Measurements from ENCODE around the gene CDK11B.
"Not testable (repeated sequence)": the region's sequence is repeated elsewhere in the genome, so short reads cannot be mapped to it uniquely, and the experiment has no call there.

Gene CDK11B

DNA sequence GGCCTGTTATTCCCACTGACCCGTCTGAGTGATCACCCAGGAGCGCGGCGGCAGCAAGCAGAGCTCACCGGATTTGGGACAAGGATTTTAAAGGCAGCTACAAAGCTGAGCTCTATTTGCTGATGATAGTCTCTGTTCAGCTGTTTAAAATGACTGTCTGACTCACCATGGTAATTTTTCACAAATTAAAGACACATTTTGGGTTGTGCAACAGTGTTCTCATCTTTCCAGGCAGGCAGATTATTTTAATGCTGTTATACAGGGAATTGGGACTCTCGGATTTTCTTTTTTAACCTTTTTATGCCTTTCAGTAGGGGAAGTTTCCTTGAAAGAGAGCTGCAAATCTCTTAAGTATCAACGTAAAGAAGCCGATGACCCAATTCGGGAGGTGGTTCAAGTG is 3.6 kb upstream of the CDK11B start:
- not testable (repeated sequence) for DNase-seq (ENCODE audit: low read depth)

DNA sequence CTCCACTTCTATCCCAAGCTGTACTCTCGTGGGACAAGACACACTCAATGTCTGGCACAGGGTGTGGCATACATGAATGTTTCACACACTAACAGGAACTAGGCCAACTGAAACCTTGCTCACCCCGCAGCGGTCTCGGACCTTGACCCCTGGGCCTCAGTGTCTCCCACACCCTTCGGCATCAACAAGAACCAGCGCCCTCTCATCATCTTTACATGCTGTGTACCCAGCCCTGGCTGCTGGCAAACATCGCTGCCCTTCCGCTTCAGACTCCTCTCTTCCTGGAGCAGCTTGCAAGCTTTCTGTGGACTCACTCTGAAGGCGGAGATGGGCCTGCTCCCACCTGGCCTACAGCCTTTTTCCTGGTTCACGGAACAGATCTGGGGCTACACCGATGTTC is 10.5 kb downstream of the CDK11B start:
- DNase-seq (ENCODE audit: low read depth) = not testable (repeated sequence)

DNA sequence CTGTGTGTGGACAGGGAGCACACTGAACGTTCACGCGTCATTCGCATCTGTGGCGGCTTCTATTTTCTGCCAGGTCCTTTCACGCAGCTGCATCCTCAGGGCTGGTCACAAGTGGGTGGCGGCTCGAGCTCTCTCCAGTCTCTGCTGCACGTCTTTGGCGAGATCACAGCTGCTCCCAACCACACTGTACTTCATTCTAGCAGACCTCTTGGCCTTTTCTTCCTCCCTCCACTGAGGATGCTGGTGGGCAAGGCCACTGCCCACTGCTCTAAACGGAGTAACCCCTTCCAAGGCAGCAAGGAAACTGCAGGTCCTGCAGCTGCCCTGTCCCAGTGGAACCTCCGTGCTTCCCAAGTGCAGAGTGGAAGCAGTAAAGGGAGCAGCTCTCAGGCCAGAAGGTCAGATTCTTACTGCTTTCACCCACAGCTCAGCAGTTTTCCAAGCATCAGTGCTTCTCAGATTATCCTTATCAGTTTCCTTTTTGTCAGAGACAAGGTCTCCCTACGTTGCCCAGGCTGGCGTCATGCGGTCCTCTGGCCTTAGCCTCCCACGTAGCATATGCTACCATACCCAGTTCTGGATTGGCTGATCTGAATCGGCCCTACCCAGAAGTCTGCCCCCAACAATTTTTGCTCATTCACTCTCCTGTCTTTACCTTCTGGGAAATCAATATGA is 11.1 kb downstream of the CDK11B start:
- not testable (repeated sequence) for DNase-seq (ENCODE audit: low read depth)

DNA sequence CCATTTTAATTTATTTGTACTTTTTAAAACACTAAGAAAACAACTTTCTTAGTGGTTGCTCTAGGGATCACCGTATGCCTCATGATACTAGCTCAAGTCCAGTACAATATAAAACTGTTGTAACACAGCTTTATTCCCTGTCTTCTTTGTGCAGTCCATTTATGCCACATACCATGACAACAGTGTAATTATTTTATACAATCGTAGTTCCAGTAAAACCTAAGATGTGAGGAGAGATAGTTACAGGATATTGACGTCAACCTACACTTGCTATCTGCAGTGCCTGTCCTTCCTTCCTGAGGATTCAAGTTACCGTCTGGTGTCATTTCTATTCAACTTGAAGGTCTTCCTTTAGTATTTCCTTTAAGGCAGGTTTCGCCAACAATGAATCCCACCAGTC is 12.5 kb downstream of the CDK11B start:
- not testable (repeated sequence) for DNase-seq (ENCODE audit: low read depth)

DNA sequence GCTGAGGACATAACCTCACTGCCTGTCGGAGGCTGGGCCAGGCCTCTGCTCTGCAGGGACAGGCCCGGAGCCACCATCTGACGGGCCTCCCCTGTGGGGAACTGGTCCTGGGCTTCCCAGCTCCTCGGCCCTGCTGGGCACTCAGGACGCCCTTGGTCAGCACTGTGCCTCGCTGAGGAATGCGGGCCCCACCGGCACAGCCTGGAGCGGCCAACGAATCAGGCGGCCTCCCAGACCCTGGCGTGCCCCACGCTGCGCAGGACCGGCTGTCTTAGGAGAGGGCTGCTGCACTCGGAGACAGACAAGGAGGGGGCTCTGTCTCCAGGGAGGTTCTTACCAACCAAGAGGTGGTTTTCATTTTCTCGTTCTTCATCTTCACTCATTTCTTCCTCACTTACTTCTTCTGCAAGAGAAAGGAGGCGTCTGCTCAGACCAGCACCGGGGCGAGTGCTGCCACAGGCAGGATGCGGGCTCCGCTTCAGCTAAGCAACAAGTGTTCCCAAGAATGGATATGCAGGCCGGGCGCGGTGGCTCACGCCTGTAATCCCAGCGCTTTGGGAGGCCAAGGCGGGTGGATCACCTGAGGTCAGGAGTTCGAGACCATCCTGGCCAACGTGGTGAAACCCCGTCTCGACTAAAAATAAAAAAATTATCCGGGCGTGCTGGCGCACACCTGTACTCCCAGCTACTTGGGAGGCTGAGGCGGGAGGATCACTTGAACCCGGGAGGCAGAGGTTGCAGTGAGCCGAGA is 17.9 kb downstream of the CDK11B start:
- not testable (repeated sequence) for DNase-seq (ENCODE audit: low read depth)

DNA sequence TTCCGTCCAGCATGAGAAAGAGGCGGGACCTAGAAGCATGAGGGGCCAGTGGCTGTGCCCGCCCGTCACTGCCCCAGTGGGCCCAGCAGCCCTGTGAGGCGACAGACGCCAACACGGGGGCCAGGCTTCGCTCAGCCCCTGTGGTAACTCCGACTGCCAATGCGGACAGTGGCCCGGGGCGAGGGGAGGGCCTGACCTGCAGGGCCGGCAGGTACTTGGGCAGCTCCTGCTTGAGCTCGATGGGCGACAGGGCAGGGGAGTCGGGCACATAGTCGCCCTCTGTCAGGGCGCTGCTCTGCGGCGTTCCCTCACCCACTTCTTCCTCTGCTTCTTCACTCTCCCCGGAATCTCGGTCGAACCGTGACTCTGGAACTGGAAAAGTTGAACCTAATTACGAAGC is 18.7 kb downstream of the CDK11B start:
- DNase-seq (ENCODE audit: low read depth) = not testable (repeated sequence)

DNA sequence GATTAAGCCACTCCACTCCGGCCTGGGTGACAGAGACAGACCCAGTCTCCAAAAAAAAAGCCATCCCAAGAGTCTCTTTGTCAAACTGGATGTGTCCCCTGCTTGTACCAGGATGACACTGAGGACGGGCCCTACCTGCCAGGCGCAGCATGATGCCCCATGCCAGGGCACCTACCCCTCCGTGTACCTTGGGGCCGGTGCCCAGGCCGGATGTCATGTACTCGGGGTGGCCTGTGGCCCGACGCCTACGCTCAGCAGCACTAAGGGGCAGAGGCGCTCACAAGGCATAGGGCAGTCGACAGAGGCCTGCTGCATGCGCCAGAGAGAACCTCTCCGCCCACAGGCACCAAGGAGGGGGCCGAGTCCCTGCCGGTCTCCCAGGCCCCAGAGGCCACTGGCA is 19.4 kb downstream of the CDK11B start:
- DNase-seq (ENCODE audit: low read depth) = not testable (repeated sequence)

DNA sequence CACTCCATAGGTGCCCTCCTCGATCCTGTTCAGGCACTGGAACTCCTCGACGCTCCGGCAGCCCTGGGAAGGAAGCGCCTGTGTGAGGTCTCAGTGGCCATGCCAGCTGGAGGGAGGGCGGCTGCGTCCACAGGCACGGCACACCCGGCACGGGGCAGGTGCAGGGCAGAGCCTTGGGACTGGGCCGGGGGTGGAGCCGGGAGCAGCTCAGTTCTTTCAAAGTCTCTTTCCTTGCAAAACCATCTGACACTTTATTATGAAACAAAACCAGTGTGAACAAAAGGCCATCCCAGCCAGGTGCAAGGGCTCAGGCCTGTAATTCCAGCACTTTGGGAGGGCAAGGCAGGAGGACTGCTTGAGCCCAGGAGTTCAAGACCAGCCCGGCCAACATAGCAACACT is 20.3 kb downstream of the CDK11B start:
- not testable (repeated sequence) for DNase-seq (ENCODE audit: low read depth)

DNA sequence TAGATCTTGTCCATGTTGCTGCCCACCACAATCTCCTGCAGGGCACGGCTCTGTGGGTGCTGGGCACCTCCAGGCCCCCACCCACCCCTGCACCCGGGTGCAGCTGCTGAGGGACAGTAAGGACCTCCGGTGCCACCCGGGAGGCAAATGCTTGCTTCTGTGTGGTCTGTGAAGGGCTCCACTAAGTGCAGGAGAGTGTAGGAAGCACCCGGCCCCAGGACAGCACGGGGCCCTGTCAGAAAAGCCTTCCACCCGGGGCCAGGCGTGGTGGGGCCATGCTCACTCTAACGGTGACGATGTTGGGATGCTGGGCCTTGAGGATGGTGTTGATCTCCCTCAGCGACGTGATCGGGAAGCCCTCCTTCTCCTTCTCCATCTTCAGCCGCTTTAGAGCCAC is 21.3 kb downstream of the CDK11B start:
- DNase-seq (ENCODE audit: low read depth) = not testable (repeated sequence)

DNA sequence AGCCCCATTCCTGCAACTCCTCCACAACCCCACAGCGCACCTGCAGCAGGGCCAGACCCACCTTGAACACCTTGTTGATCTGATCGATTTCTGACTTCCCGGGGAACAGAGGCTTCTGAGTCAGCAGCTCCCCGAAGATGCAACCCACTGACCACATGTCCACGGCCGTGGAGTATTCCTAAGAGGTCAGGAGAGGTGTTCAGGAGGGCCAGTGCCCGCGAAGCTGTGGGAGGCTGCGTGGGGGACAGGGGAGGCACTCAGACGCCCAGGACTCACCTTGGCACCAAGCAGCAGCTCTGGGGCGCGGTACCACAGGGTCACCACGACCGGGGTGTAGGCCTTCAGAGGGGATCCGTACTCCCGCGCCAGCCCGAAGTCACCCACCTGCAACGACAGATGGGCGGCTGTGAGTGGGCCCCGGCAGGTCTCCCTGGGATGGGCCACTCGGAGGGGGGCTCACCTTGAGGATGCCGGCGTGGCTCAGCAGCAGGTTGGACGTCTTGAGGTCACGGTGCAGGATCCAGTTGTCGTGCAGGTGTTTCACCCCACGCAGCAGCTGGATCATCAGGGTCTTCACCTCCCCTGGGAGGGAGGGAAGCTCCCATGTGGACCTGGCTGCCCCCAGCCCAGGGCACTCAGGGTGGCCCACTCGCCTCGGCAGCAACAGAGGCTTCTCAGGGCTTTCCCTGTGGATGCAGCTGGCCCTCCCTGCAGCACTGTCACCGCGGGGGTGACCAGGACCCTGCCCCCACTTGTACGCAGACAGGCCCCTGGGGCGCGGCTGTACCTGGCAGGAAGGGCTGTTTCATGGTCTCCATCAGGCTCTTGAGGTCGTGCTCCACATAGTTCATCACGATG is 22.0 kb downstream of the CDK11B start:
- DNase-seq (ENCODE audit: low read depth) = not testable (repeated sequence)

DNA sequence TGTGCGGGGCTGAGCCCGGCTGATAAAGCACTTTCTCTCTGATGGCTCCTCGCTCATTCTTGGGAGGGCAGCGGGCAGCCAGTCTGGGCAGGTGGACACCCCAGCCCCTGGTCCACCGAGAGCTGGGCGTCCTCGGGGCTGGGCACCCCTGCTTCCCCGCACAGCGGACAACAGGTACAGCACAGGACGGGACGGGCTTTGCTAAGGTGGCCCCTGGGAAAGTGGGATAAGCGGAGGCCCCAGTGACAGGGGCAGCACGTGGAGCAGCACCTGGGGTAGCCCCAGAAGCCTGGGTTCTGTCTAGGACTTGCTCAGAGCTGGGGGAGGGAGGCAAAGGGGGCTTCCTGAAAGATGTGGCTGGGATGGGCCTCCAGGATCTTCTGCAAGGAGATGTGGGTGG is 24.2 kb downstream of the CDK11B start:
- not testable (repeated sequence) for DNase-seq (ENCODE audit: low read depth)

DNA sequence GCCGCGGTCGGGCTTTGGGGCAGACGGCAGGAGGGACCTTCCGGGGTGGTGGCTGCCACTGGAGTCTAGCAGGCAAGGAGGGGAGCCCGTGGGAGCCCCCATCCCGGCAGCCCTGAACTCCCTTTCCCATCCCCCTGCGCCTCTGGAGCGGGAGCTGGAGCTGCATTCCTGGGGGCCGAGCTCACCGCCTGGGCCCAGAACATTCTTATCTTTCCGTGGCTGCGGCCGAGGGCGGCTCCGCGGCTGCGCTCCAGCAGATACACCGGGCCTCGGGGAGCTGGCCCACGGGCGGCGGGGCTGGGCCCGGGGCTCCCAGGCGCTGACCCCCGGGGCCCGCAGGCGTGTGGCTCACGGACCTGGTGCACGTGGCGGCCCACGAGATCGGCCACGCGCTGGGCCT is 25.4 kb downstream of the CDK11B start:
- not testable (repeated sequence) for DNase-seq (ENCODE audit: low read depth)

DNA sequence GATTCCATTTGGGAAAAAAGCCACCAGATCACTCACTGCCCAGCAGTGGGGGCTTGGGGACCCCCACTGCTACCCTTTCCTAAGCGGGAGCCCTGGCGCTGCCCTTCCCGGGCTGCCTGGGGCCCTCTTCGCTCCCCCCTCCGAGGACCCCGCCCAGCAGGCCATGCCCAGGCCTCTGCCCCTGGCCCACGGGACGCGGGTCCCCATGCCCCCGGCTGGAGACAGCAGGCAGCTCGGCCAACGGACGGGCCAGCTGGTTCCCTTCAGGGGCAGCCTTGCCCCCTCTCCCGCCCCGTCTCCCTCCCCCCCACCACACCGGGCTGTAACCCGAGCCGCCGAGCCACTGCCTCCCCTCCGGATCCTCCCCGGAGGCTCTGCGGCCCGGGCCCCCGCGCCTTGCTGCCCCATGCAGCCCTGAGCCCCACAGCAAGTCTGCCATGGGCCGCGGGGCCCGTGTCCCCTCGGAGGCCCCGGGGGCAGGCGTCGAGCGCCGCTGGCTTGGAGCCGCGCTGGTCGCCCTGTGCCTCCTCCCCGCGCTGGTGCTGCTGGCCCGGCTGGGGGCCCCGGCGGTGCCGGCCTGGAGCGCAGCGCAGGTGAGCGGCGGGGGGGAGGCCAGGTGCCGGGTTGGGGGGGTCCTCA is 26.9 kb downstream of the CDK11B start, which contains the start of gene MMP23B:
MMP23B (plus strand) TSS at position 392 of the 639 bp plus-strand sequence; CDS start at position 438, 46 bp downstream.
- DNase-seq (ENCODE audit: low read depth) = no peak

DNA sequence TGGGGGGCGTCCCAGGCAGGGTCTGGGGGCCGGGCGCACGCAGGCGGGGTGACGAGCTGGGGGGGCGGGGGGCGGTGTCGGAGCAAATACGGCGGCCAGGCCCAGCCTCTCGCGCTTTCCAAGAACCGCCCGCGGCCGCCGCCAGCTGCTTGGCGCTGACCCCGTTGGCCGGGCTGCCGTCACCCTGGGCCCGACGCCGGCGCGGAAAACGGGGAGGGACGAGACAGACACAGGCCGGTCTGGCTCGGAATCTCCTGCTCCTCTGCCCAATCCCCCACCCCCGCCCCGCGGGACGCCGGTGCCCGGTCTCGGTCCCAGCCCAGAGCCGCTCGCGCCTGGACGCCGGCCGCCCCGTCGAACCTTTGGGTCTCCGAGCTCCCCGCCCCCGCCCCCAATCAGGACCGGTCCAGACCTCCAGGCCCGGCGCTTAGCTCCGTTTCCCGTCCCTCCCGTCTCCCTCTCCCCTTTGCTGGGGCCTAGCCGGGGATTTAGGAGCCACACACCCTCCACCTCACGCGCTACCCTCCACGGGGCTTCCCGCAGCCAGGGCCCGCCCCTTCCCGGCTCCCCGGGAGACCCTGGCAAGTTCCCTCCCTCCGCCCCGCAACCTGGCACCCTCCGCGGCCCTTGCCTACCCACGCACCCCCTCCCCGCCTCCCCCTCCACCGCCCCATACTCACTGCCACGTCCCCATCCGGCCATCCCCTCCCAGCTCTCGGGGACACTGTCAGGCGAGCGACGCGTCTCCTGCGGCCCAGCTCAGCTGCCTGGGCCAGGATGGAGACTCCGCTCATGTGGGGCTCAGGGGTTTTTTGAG is 27.6 kb downstream of the CDK11B start:
- no peak for DNase-seq (ENCODE audit: low read depth)

DNA sequence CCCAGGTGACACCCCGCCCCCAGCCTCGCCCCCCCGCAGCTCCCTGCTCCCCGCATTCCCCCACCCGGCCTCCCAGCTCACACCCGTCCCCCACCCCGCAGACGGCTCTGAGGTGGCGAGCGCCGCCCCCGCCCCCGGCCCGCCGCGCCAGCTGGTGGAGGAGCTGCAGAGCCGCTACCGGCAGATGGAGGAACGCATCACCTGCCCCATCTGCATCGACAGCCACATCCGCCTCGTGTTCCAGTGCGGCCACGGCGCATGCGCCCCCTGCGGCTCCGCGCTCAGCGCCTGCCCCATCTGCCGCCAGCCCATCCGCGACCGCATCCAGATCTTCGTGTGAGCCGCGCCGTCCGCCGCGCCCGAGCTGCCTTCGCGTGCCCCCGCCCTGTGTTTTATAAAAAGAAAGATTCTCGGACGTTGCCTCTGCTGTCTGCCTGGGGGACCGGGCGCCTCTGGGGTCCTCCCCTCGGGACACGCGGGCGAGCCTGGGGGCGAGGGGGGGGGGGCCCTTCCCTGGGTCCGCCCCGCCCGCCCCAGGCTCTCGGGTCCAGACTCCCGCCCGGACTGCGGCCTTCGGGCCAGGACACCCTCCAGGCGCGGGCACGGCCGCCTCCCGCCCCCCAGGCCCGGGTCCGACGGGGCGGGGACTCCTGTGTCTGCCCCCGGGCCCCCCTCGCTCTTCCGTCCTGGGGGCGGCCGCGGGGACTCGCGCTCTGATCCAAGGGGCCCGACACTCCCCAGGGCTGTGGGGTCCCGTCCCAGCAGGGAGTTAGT is 28.4 kb downstream of the CDK11B start:
- peak; percentile 92 for DNase-seq (ENCODE audit: low read depth)

DNA sequence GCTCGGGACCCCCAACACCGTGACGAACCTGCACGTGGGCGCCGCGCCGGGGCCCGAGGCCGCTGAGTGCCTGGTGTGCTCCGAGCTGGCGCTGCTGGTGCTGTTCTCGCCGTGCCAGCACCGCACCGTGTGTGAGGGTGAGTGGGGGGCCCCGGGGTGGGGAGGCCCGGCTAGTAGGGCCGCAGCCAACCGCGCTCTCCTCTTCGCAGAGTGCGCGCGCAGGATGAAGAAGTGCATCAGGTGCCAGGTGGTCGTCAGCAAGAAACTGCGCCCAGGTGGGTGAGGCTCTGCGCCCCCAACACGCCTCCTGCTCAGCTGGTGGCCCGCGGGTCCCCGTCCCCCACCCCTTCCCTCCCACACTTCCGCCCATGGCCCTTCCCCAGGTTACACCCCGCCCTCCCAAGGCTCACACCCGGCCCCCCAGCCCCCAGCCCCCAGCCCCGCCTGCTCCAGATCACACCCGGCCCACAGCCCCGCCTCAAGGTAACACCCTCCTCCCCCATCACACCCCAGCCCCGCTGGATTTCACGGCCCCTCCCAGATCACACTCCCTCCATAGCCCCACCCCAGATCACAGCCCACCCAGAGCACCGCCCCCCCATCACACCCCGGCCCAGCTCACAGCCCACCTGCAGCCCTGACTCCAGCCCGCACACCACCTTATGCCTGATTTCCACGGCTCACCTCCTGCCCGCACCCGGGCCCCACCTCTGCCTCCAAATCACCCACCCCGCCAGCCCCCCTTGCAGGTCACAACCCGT is 29.2 kb downstream of the CDK11B start:
- DNase-seq (ENCODE audit: low read depth) = peak; percentile 75

DNA sequence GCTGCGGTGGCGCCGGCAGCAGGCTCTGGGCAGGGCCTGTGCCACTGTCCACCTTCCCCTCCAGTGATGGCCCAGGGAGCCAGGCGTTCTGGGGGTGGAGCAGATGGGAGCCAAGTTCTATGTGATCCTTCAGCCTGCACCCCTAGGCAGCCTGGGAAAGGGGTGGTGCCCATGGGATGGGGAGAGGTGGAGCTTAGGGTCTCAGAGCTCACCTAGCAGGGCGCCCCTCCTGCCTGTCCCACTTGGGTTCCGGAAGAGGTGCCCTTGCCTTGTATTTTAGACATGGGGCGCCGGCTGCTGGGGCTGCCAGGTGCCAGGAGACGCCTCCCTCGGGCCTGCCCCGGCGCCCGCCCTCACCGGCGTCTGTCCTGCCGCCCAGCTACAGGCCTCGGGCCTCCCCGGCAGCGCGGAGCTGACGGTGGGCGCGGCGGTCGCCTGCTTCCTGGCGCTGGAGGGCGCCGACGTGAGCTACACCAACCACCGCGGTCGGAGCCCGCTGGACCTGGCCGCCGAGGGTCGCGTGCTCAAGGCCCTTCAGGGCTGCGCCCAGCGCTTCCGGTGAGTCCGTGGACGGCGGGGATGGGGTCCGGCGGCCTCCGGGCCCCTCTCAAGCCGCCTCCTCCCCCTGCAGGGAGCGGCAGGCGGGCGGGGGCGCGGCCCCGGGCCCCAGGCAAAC is 29.9 kb downstream of the CDK11B start:
- peak; percentile 22 for DNase-seq (ENCODE audit: low read depth)

DNA sequence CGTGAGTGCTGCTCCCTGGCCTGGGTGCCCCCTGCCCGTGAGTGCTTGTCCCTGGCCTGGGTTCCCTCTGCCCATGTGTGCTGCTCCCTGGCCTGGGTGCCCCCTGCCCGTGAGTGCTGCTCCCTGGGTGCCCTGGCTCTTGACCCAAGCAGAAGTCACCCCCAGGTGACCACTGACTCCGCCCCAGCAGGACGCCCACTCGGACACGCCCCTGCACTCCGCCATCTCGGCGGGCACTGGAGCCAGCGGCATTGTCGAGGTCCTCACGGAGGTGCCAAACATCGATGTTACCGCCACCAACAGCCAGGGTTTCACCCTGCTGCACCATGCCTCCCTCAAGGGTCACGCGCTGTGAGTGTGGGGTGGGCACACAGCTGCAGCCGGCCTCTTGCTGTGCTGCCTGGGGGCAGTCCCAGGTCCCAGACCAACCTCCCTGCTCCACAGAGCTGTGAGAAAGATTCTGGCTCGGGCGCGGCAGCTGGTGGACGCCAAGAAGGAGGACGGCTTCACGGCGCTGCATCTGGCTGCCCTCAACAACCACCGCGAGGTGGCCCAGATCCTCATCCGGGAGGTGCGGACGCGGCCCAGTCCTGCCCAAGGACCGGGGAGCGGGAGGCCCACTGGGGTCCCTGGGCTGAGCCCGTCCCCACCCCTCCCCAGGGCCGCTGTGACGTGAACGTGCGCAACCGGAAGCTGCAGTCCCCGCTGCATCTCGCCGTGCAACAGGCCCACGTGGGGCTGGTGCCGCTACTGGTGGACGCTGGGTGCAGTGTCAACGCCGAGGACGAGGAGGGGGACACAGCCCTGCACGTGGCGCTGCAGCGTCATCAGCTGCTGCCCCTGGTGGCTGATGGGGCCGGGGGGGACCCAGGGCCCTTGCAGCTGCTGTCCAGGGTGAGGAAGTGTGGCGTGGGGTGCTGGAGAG is 30.7 kb downstream of the CDK11B start:
- no peak for DNase-seq (ENCODE audit: low read depth)
